HL-60 (cell line): ENCODE measurements around the gene UBQLN4.

Experiments
- CTCF ChIP-seq: IDR thresholded peaks from one replicate; pipeline ENCODE4 v1.5.1; 2011; ENCODE audit warnings: low read length, control low read depth, inconsistent platforms; ENCODE audit not compliant: insufficient read depth
- POLR2AphosphoS5 ChIP-seq: IDR thresholded peaks from 2 replicates; pipeline ENCODE4 v1.6.1; 2012; ENCODE audit warnings: low read depth
- REST ChIP-seq: IDR thresholded peaks from 2 replicates; pipeline ENCODE4 v1.6.1; 2012; ENCODE audit warnings: low read depth; ENCODE audit not compliant: insufficient replicate concordance

- no peak for TF ChIP-seq CTCF
- TF ChIP-seq REST = no peak
- no peak for TF ChIP-seq POLR2AphosphoS5
Observed at GRCh38 chr1:156014829-156015228, 38.8 kb downstream of the UBQLN4 start.
